ENCODE data around the gene ELMOD3.

- no peak for TF ChIP-seq EZH2phosphoT487 (IDR thresholded peaks at IDR 0.05; ENCODE audit: insufficient read depth, low read depth)
- no peak for TF ChIP-seq EZH2 (IDR thresholded peaks at IDR 0.05; ENCODE audit: insufficient read depth, poor library complexity, severe bottlenecking)
Observed at GRCh38 chr2:85405201-85406059, 50.9 kb downstream of the ELMOD3 start.

All from GM23248 (cell line).